ENCODE results near the gene MYH2.
"Not testable (repeated sequence)": the region's sequence is repeated elsewhere in the genome, so short reads cannot be mapped to it uniquely, and the experiment has no call there.

MYH2 gene

DNA sequence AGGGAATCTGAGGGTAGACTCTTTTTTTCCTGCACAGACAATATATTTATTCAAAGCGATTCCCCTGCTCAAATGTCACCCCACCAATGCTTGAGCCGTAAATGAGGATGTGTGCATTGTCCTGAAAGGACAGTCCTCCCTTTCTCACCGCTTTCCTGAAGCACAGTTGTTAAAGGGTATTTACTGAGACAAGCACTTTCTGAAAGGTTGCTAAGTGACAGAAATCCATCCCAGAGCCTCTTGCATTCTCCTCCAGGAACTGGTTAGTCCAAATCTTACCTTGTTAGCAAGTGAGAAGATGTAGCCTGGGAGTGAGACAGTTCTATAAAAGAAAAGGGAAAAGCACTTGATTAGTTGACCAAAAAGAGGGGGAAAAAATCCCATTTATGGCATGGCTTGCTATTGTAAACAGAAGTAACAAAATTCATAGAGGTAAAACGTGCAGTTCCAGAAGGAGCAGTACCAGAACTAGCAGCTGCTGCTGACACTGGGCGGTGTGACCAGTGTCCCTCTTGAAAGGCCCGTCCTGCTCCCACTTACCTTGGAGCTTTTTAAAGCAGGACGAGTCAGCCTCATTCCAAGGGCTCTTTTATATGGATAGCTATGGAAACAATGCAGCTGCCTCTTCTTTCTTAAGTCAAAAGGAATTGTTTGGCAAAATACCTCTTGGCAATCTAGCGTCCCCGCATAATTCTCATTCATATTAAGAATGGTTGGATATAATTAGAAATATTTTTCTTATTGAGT lies at the start of gene MYH2:
Gene MYH2, minus strand, starts transcription at position 563 of the 747 bp plus-strand sequence. CDS start 1,738 bp downstream, outside the sequence.
- no peak for DNase-seq

DNA sequence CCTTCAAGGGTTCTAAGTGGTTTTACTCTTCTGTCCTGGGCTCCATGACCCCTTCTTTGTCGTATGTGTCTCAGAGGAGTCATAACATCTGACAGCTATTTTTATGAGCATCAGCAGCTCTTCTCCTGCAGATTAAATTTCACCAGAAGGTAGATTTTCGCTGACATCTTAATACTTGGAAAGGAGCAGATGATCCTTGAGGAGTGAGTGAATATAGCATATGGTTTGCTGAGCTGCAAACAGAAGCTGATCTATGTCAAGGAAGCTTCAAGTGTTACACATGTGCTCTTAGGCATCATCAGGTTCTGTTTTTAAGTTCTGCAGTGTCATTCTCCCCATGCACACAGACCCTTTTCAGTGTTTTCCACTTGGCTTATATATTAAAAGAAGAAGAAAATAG lies 49.2 kb upstream of the MYH2 start:
- DNase-seq = peak; percentile 86 to 96

DNA sequence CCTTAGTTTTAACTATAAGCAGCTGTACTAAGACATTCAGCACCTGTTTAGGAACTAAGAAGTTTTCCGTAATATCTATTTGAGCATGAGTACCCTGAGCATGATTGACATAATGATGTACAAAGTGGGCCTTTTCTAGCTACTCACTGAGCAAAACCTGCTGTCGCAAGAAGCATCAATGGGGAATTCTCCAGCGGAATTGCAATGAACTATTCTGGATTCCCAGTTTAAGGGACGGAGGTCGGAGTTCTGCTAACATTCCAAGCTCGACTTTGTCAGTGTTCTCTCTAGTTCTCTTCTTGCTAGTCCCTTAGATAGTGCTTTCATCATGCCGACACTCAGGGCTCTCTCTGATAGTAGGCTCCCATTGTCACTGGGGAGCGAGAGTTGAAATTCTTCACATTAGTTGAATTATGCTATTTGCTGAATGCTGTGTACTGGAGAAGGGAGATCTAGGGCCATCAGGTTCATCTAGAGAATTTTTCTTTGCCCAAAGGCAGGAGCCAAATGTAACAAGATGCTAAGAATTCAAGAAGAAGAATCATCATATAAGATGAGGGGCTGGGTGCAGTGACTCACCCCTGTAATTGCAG lies 40.2 kb upstream of the MYH2 start:
- no peak for DNase-seq

DNA sequence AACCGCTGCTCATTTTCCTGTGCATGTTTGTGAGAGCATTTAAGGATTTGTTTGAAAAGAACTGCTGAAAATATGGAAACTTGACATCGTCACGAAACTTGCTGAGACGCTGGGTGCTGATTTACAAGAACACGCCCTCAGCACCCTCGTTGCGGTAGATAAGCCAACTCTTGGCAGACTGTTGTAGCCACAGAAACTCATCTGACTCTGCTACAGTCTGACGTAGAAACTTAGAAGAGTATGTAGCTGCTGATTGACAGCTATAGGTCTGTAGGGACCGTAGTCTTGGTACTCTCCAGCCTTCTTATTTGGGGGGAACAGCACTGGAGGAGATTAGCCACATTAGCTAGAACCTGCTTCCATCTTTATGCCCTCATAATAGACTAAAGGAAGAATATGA lies 36.1 kb upstream of the MYH2 start:
- no peak for DNase-seq

DNA sequence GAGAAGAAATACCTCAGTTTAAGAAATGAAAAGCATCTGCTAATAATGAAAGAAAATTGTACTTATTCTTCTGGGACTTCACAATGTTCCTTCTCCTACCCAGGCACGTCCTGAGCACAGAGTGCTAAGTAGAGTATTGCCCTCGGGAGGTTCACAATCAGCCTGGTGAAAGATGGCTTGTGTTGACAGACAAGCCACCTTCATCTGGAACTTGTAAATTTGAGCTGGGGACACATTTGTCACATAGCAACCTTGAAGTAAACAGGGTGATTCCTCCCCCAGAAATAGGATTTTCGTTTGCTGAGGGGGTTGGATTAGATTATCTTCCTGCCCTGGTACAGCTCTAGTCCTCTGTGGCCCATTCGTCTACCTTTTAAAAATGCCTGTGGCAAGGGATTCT lies 34.4 kb upstream of the MYH2 start:
- DNase-seq = no peak

DNA sequence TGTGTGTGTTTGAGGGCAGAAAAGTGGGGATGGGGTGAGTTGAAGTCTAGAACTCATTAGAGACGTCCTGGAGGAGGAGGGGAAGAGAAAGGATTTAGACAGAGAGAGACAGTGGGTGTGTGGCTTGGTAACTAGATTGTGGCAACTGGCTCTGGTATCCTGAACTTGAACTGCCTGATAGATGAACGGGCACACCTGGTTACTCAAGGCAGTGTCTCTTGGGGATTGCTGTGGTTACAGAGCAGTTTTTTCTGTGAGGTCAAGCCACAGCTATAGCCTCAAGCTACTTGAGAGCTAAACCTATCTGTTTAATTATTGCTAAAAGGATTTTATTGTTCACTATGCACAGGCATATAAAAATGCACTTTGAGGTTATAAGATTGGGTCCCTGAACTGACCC lies 29.8 kb upstream of the MYH2 start:
- DNase-seq = peak in 1 of 2 experiments; percentile 43

DNA sequence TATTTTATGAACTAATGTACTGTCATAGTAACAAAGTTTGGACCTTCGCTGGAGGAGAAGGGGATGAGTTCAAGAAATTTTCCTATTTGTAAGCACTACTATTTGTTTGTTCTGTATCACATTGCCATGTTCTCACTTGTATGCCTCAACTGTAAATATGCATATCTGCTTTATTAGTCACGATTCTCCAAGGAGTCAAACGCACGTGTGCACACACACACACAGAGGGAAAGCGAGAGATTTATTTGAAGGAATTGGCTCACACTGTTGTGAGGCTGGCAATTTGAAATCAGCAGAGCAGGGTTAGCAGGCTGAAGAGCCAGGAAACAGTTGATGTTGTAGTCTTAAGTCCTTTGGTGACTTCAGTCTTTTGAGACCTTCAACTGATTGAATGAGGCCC lies 24.9 kb upstream of the MYH2 start:
- no peak for DNase-seq

DNA sequence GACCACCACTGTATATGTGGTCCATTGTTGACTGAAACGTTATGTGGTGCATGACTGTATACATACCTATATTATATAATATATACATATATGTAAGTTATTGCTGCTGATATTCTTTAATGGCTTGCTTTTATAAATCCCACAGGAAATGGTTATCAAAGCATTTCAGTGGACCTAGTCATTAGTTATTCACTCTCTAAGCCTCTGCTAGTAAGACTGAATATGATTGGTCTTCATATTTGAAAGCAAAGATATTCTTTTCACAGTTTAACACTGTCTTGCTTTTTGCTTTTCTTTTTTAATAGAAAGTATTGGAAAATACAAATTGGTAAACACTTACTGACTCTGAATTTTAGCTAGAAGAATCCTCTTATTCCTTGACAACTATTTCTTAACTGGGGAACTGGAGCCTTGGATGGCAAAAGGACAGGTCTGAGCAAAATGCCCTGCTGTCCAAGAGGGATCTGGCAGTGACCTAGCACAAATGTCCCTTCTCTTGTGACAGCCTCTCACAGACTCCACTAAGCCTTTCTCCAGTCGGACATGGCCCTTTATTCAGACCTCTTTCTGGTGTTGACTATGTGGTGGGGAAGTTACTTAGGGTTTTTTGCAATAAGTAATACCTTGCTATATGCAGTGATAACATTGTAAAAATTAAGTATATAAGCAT lies 14.7 kb upstream of the MYH2 start:
- no peak for DNase-seq

DNA sequence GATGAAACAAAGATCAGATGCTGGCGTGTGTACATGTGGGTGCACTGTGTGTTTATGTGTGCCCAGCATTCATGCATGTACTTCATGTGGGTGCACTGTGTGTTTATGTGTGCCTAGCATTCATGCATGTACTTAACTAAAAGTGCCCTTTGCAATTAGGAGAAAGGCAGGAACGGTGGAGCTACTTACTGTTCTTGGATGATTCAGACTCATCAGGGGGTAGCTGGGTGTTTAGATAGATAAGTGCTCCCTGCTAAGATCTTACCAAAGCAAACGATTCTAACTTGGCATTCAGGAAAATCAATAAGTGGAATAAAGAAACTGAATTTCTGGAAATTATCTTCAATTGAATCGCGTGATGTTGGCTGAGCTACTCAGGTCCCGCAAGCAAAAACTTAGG lies 8.6 kb upstream of the MYH2 start:
- DNase-seq = no peak

DNA sequence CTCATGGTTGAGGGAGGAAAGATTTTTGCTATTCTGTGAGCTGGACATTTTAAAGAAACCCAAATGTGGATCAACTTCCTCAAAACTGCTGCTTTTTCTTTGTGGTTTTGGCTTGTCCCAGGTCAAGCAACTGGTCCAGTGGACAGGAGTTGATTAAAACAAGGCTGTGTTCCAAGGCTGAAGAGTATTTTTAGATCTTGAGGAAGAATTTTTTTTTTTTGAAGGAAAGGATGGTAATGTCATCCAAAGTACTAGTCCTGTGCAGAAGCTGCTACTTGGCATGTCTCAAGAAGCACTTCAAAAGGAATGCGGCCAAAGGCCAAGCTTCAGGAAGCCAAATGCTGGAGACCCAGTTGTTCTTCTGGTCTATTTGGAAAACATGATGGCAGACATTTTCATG lies 8.0 kb upstream of the MYH2 start:
- DNase-seq = no peak

DNA sequence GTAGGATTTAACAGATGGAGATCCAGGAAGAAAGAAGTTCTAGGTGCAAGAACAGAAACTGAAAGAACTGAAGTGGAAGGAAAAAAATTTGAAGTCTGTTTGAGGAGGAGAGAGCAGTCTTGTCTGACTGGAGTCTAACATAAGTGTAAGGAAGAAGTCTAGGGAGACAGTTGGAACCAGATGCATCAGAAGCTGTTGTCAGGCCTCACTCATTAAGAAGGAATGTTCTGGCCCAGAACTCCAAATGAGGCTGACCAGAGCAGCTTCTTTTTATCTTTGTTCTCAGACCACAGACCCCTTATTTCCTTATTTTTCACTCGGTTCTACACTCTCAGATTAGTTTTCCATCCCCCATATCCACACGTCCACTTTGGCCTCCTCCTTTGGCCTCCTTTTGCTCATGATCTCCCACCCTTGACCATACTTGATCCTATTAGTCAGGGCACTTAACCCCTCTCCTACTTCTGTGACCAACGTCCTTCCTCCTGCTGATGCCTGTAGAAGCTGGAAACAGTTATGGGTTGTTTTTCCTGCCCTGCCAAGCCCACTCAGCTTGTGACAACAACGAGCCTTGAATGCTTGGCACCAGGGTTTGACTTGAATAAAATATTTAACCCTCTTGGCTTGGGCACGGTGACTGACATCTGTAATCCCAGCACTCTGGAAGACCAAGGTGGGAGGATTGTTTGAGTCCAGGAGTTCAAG lies 7.0 kb upstream of the MYH2 start:
- DNase-seq = no peak

DNA sequence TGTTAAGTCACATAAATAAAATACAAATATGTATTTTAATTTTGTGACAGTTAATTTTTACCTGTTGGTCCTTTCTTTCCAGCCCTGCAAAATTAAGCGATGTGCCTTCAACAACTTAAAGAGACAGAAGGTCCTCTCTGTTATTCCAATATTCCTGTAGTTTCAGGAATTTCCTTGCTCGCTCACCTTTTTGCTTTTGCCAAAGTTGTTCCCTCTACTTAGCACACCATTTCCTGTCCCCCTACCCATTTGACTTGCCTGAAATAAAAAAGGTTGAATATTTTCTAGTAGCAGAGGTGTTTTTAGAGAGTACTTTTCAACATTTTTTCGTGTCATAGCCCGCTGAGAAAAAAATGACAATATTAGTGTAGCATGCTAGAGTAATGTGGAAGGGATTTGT lies 556 bp upstream of the MYH2 start:
- DNase-seq = no peak

DNA sequence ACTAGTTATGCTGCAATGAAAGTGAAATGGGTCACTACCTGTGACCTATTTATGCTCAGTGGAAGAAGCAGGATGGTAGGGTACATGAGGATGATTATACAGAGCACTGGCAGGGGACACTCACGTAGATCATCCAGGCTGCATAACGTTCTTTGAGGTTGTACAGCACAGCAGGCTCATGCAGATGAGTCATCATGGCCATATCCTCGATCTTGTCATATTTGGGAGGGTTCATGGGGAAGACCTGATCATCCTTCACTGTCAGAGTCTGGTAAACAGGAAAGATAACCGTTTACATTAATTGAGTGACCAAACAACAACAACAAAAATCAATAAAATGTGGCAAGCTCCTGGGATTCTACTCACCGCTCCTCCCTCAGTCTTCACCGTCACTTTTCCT lies 2.1 kb downstream of the MYH2 start:
- DNase-seq = no peak

DNA sequence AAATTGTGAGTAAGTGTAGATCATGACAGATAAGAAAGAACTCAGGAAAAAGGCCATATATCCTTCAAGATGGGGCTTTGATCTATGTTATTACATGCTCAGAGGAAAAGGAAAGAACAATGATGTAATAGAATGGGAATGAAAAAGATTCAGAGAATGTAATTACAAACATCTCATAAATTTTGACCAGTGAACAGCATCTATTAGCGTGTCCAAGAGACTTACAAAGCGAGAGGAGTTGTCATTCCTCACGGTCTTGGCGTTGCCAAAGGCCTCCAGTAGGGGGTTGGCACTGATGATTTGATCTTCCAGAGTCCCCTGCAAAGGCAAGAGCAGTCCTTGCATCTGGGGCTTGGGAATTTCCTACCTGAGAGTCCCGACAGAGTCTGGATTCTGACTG lies 6.0 kb downstream of the MYH2 start:
- not testable (repeated sequence) for DNase-seq

DNA sequence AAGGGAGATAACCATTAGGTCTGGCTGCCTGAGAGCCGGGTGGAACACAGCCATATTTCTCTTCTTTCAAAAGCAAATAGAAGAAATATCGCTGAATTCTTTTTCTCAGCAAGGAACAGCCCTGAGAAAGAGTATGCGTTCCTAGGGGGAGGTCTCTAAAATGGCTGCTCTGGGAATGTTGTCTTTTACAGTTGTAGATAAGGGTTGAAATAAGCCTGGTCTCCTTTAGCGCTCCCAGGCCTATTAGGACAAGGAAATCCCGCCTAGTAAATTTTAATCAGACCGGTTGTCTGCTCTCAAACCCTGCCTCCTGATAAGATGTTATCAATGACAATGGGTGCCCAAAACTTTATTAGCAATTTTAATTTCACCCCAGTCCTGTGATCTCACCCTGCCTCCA lies 8.3 kb downstream of the MYH2 start:
- DNase-seq = not testable (repeated sequence)

DNA sequence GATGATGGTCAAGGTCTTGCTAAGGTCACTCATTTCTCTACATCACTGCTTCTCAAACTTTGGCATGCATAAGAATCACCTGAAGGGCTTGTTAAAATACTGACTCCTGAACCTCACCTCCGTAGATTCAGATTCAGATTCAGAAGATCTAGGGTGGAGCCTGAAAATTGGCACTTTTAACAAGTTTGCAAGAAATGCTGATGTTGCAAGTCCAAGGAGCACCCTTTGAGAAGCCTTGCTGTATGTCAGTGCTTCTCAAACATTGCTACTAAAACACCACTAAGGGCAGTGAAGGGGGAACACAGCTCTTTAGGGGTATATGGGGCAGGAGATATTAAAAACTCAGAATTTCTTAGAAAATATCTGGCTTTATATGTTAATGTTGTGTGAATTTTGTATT lies 17.4 kb downstream of the MYH2 start:
- no peak for DNase-seq

DNA sequence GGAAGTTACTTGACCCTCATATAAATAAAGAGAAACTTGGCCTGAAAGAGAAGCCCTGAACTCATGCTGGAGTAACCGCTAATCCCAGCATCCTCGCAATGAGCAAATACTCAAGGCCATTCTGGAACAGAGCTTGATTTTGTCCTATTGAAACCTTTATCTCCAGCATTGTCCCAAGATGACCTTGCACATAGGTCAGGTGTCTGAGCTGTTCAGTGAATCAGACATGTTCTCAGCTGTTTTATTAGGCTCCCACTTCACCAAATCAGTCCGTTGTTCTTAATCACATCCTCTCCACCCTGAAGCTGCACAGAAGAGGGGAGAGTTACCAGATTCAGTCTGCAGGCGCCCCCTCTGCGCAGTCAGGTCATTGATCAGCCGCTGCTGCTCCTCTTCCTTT lies 22.0 kb downstream of the MYH2 start:
- DNase-seq = no peak

DNA sequence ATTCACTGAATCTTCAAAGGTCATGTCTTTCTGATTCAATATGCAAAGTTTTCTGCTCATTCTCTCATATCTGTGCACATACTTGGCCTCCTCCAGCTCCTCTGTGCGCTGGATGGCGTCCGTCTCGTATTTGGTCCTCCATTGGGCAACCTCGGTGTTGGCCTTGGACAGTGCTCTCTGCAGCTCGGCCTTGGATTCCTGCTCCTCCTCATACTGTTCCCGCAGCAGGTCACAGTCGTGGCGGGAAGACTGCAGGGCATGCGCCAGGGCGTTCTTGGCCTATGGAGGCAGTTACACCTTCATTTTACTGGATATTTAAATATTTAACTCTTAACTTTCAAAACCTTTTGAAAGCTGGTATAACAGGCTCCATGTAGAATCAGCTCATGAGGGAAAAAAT lies 22.9 kb downstream of the MYH2 start:
- DNase-seq = no peak

DNA sequence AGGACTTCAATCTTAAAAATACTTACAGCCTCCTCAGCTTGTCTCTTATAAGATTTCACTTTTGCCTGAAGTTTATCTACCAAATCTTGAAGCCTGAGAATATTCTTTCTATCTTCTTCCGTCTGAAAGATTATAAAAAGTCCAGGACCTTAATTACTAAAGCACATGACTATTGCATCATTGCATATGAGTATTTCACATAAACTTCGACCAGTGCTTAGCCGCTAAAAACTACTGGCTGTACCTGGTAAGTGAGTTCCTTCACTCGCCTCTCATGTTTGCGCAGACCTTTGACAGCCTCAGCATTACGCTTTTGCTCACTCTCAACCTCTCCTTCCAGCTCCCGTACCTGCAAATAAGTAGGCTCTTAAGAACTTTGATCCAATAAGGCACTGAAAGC lies 26.4 kb downstream of the MYH2 start:
- no peak for DNase-seq

DNA sequence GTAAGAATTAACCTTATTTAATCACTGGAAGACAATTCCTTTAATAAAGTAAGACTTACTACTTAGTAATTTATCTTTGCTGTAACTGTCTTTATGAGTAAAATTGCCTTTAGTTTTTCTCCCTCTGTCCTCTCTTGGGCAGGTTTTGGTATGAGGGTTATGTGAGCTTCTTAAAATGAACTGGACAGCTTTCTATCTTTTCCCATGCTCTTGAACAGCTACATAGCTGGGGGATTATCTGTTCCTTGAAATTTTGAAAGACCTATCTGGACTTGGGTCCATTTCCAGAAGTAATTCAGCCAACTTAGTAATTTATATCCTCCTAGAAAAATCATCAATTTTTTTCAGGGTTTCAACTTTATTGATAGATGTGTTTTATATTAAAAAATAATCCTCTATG lies 27.5 kb downstream of the MYH2 start:
- DNase-seq = no peak

DNA sequence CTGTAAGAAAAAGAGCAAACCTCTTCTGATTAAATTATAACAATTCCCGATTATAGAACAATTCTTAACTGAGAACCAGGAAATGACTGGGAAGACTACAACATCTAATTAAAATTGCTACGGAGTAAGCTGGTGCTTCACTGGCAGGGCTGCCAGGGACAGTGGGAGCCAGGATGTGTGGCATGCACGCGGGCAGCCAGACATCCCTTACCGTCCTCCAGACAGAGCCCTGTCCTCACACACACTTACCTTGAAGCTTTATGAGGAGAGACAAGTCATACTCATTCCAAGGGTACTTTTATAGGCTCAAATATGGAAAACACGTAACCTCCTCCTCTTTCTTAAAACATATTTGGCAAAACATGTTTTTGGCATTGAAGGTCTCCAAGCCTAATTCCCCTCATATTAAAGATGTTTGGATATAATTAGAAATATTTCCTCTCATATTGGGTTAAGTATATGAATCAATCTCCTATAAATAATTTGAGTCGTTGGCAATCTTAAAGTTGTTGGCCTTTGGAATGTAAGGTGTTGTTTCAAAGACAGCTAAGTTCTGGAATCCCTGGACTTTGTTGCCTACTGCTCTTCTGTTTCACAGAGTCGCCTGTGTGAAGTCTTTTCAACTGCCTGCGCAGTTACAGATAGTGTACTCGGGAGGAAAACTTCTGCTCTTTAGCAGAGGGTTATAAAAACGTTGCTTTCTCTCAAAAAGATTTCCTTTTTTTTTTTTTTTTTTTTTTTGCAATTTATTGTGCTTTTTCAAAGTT lies 31.0 kb downstream of the MYH2 start, which contains the start of gene MYH1:
Gene MYH1, minus strand, starts transcription at position 272 of the 767 bp plus-strand sequence. CDS start 1,900 bp downstream, outside the sequence.
- no peak for DNase-seq

DNA sequence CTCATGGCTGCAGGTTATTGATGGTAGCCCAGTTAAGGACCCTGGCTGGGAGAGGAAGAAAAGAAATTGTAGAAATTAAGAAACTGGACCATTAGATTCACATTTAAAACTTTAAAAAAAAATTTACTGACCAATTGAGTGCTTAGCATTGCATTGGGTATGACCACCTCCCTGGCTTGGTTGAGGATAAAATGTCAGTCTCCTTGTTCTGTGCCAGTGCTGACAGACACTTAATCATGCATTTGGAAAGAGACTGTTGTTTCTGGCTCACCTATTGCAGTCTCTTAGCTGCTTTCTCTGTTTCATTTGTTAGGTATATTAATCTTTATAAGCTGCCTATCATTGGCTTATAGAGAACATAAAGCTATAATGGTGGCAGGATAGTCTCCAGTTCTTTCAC lies 32.8 kb downstream of the MYH2 start:
- no peak for DNase-seq

DNA sequence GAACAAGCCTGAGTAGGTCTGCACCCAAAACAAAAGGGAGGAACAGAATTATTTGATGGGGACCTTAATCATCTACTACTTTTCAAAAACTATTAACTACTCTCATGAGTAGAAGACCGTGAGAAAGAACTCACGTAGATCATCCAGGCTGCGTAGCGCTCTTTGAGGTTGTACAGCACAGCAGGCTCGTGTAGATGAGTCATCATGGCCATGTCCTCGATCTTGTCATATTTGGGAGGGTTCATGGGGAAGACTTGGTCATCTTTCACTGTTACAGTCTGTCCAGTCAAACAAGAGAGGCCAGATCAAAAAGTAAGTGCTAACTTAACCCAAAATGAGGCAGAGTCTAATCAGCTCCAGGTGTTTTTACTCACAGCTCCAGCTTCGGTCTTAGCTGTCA lies 33.4 kb downstream of the MYH2 start:
- no peak for DNase-seq

All from NCI-H524 (cell line).